Right atrium auricular region (tissue), 2 donors: ENCODE data around the gene DAPK1. TPM values are rescaled to one million over a fixed set of nuclear protein-coding genes. Genes with fewer than 3 reads are reported as not detected.

Experiments used
- DNase-seq: peaks from one replicate; pipeline ENCODE4 v3.0.0-alpha.2; 2019; ENCODE audit warnings: low spot score
- H3K27ac ChIP-seq, 2 donors: fragments of 200-600 bp; sonication (generic); 1 replicate in 1 of 2; 2 replicates in 1 of 2; pipeline ENCODE4 v1.5.1; 2016 to 2019
- H3K27me3 ChIP-seq, 2 donors: fragments of 200-600 bp; sonication (generic); one replicate each; pipeline versions ENCODE4 v1.5.1 to v1.6.0; 2017 to 2019
- H3K36me3 ChIP-seq: fragments of 200-600 bp; sonication (generic); one replicate; pipeline ENCODE4 v1.5.1; 2016
- H3K4me1 ChIP-seq, 2 donors: fragments of 200-600 bp; sonication (generic); one replicate each; pipeline versions ENCODE4 v1.5.1 to v1.6.0; 2017 to 2019
- H3K4me3 ChIP-seq, 2 donors: fragments of 200-600 bp; sonication (generic); 1 replicate in 1 of 2; 2 replicates in 1 of 2; pipeline ENCODE4 v1.5.1; 2017 to 2019; ENCODE audit warnings: mild to moderate bottlenecking in 1 of 2, moderate library complexity in 1 of 2
- H3K9me3 ChIP-seq, 2 donors: fragments of 200-600 bp; sonication (generic); one replicate each; pipeline ENCODE4 v1.5.1; 2019
- total RNA-seq, 2 donors: library from RNA; depleted of rRNA; stranded (reverse); fragments of >200 nt; gene quantifications; one replicate each; pipeline ENCODE4 v1.1.0, GENCODE V29; 2016
- TF ChIP-seq, protein P1 (sequence below), 2 donors: fragments of 200-600 bp; sonication (generic); IDR thresholded peaks; one replicate each; pipeline ENCODE4 v1.5.1; 2019; ENCODE audit warnings: antibody characterized with exemption in 2 of 2

The DAPK1 gene
- total RNA-seq, 2 donors from 2014 or later: 10.1 to 23.0 TPM

GRCh38 chr9:87716141-87716540 lies 218.5 kb downstream of the DAPK1 start:
- Histone ChIP-seq H3K27me3 (no peaks in the 10 kb centered on the region), H3K27ac (no peak overlapping the region), H3K36me3 (no peaks in the 10 kb centered on the region), H3K9me3 (no peaks in the 10 kb centered on the region), H3K4me3 (no peak overlapping the region), H3K4me1 (peaks cover 0 to 8% of the 10 kb centered on the region in 2 donors)
- DNase-seq: no peak
- TF ChIP-seq, protein P1, sequence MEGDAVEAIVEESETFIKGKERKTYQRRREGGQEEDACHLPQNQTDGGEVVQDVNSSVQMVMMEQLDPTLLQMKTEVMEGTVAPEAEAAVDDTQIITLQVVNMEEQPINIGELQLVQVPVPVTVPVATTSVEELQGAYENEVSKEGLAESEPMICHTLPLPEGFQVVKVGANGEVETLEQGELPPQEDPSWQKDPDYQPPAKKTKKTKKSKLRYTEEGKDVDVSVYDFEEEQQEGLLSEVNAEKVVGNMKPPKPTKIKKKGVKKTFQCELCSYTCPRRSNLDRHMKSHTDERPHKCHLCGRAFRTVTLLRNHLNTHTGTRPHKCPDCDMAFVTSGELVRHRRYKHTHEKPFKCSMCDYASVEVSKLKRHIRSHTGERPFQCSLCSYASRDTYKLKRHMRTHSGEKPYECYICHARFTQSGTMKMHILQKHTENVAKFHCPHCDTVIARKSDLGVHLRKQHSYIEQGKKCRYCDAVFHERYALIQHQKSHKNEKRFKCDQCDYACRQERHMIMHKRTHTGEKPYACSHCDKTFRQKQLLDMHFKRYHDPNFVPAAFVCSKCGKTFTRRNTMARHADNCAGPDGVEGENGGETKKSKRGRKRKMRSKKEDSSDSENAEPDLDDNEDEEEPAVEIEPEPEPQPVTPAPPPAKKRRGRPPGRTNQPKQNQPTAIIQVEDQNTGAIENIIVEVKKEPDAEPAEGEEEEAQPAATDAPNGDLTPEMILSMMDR (IDR thresholded peaks at IDR 0.05): no peak

DNA sequence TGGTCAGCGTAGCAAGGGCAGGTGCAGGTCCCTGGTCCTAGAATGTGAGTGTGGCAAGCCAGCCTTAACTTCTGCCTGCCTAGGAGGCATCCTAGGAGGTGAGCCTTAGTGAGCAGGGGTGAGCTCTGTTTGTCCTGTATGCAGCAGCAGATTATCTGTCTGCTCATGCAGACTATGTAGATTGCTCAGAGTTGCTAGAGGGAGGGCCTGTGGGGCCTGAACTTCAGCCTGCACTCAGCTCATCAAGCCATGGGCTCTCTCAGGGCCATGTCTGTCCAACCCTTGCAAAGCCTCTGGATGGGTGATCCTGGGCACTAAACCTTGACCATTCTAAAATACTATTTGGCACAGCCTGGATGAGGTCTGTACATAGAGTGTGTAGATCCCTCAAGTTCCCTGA lies 219.8 kb downstream of the DAPK1 start:
- Histone ChIP-seq H3K36me3 (no peaks in the 10 kb centered on the region), H3K27me3 (no peaks in the 10 kb centered on the region), H3K4me1 (peaks cover 0 to 8% of the 10 kb centered on the region in 2 donors), H3K4me3 (no peak overlapping the region), H3K27ac (no peak overlapping the region), H3K9me3 (no peaks in the 10 kb centered on the region)
- TF ChIP-seq, protein P1 (IDR thresholded peaks at IDR 0.05): no peak
- DNase-seq: no peak

DNA sequence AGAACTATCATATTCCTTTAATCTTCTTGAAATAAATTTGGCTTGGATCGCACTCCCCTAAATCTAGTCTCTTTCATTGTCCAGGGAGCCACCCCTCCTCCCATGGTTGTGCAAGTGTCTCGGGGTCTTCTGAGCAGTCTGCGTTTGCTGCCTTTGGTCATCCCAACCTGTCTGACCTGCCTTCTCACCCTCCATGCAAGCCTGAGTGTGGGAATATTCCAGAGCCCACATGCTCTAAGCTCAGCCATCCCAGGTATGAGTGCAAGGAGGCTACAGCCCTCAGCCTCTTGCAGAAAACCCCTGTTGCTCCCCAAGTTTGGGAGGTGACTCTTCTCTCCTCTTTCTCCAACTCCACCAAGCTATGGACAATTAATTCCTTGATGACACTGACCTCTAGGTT lies 220.6 kb downstream of the DAPK1 start:
- Histone ChIP-seq H3K27ac (no peak overlapping the region), H3K4me3 (no peak overlapping the region), H3K27me3 (no peaks in the 10 kb centered on the region), H3K4me1 (peaks cover 0 to 8% of the 10 kb centered on the region in 2 donors), H3K9me3 (no peaks in the 10 kb centered on the region), H3K36me3 (no peaks in the 10 kb centered on the region)
- TF ChIP-seq, protein P1 (IDR thresholded peaks at IDR 0.05): no peak
- DNase-seq: no peak

DNA sequence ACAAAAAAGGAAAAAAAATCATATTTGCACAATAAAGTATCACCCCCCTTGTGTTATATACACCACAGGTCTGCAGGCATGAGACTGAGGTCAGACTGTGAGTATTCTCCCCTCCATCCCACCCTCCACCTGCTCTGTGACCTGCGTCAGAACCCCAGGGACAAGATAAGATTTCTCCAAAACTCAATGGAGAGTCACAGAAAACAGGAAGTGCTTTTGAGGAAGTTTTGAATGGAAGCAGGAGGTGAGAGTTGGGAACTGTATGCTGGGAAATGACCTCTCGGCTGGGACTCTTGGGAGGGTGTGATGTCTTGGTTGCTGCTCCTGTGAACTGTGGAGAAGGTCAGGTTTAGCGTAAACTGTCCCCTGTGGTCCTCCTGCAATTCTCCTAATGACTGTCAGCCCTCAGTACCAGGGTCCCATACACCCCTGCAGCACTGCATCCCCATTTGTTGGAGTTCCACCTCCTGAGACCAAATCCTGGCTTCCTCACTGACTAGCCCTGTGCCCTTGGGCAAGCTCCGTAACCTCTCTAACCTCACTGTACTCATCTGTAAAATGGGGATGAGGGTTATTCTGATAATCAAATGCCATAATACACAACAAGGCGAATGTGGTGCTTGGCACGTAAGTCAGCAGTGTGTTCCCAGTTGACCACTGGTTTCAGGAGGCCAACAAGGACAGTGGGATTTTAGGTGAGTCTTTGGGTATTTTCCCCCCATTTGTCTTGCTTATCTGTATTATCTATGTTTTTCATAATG lies 221.4 kb downstream of the DAPK1 start:
- Histone ChIP-seq H3K9me3 (no peaks in the 10 kb centered on the region), H3K4me1 (peaks cover 0 to 8% of the 10 kb centered on the region in 2 donors), H3K27ac (no peak overlapping the region), H3K36me3 (no peaks in the 10 kb centered on the region), H3K4me3 (no peak overlapping the region), H3K27me3 (no peaks in the 10 kb centered on the region)
- TF ChIP-seq, protein P1 (IDR thresholded peaks at IDR 0.05): no peak
- no peak for DNase-seq

DNA sequence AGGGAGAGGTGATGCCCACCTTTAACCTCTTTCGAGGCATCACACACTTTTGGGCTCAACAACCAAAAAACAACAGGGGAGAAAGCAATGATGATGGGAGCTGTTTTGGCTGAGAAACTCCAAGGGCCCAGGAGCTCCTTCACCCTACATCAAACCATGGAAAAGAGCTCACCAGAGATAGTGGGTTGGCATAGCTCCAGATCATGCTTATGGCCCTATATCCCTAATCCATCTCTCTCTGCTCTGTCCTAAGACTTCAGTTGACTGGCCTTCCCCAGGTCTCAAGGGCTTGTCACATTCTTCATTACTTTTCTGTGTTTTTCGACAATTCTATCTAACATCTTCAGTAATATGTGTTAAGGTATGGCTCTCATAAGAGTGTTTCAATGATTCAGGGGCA lies 222.5 kb downstream of the DAPK1 start:
- no peaks in the 10 kb centered on the region for H3K27me3 ChIP-seq
- no peak overlapping the region for H3K4me3 ChIP-seq
- H3K4me1 ChIP-seq: no peaks in the 10 kb centered on the region
- H3K9me3 ChIP-seq: no peaks in the 10 kb centered on the region
- H3K36me3 ChIP-seq: no peaks in the 10 kb centered on the region
- TF ChIP-seq, protein P1 (IDR thresholded peaks at IDR 0.05): no peak
- no peak for DNase-seq
- no peak overlapping the region for H3K27ac ChIP-seq
